ENCODE measurements around the gene RAB3IL1. TPM values are rescaled to one million over a fixed set of nuclear protein-coding genes. Genes with fewer than 3 reads are reported as not detected.
"Not testable (repeated sequence)": the region's sequence is repeated elsewhere in the genome, so short reads cannot be mapped to it uniquely, and the experiment has no call there.

Gene RAB3IL1
- total RNA-seq, result 10 to 100 TPM in 1 of 4 donors, 1 to 10 TPM in 2, under 1 TPM in 1; 0.15 to 10.3 (median 5.0) TPM

- H3K36me3 ChIP-seq, result no peaks in the 10 kb centered on the region
- intact Hi-C loops (cut with DNase I), result no loop called here
- H3K27ac ChIP-seq, result peak within 1 kb of the TSS; percentile 41 to 88 (median 72)
- 6 to 13% methylated on average over 9 to 18 of the region's 74 CpGs for WGBS, 2 donors
- H3K4me3 ChIP-seq, result peak within 1 kb of the TSS; percentile 37 to 83 (median 57)
- peak in 2 of 4 donors; percentile 38 to 51 for TF ChIP-seq POLR2A (IDR thresholded peaks at IDR 0.05)
- TF ChIP-seq CTCF (IDR thresholded peaks at IDR 0.05), result peak in 1 of 6 experiments; percentile 14
- no peak for DNase-seq
- no peaks in the 10 kb centered on the region for H3K9me3 ChIP-seq
- H3K27me3 ChIP-seq, result peaks cover 0 to 62% (median 0%) of the 10 kb centered on the region in 4 donors
- H3K4me1 ChIP-seq, result peaks cover 16 to 84% (median 25%) of the 10 kb centered on the region in 3 donors
Observed at GRCh38 chr11:61917334-61918109, at the start of gene RAB3IL1. RAB3IL1 (minus strand) TSS chr11:61917566; CDS start chr11:61917367, 199 bp downstream.

GRCh38 chr11:61966734-61967115 lies 49.4 kb upstream of the RAB3IL1 start:
- peaks cover 14 to 38% (median 24%) of the 10 kb centered on the region in 3 donors for H3K36me3 ChIP-seq
- WGBS, 2 donors, result 0% methylated on average over 4 to 13 of the region's 13 CpGs
- H3K4me3 ChIP-seq, result peak overlapping the region; percentile 63 to 94 (median 76)
- intact Hi-C loops (cut with DNase I), result no loop called here
- H3K27me3 ChIP-seq, result no peaks in the 10 kb centered on the region
- H3K9me3 ChIP-seq, result no peaks in the 10 kb centered on the region
- TF ChIP-seq CTCF (IDR thresholded peaks at IDR 0.05), result no peak
- no peak for TF ChIP-seq POLR2A (IDR thresholded peaks at IDR 0.05)
- H3K27ac ChIP-seq, result peak overlapping the region; percentile 94 to 99 (median 98)
- peaks cover 31 to 89% (median 67%) of the 10 kb centered on the region in 3 donors for H3K4me1 ChIP-seq
- no peak for DNase-seq

GRCh38 chr11:61964666-61965271 lies 47.4 kb upstream of the RAB3IL1 start:
- peak overlapping the region; percentile 63 to 94 (median 76) for H3K4me3 ChIP-seq
- 43 to 47% methylated on average over 9 of the region's 9 CpGs for WGBS, 2 donors
- H3K4me1 ChIP-seq, result peaks cover 18 to 81% (median 55%) of the 10 kb centered on the region in 3 donors
- H3K27me3 ChIP-seq; H3K9me3 ChIP-seq; DNase-seq; intact Hi-C loops (cut with DNase I): not testable (repeated sequence)
- H3K36me3 ChIP-seq, result peaks cover 14 to 38% (median 24%) of the 10 kb centered on the region in 3 donors
- H3K27ac ChIP-seq, result peak overlapping the region; percentile 26 to 99 (median 96)

GRCh38 chr11:61964058-61964665 lies 46.8 kb upstream of the RAB3IL1 start:
- Histone ChIP-seq H3K27ac (peak overlapping the region; percentile 4 to 99 (median 96)), H3K4me3 (peak overlapping the region in 3 of 4 donors; percentile 63 to 94 (median 78)), H3K4me1 (peaks cover 18 to 75% (median 49%) of the 10 kb centered on the region in 3 donors), H3K36me3 (peaks cover 14 to 38% (median 24%) of the 10 kb centered on the region in 3 donors), H3K27me3 (no peaks in the 10 kb centered on the region), H3K9me3 (no peaks in the 10 kb centered on the region)
- TF ChIP-seq POLR2A (IDR thresholded peaks at IDR 0.05) (no peak), CTCF (IDR thresholded peaks at IDR 0.05) (no peak)
- 53 to 55% methylated on average over 4 of the region's 4 CpGs for WGBS, 2 donors
- no peak for DNase-seq
- intact Hi-C loops (cut with DNase I), result no loop called here

- H3K4me1 ChIP-seq, result peaks cover 18 to 68% (median 42%) of the 10 kb centered on the region in 3 donors
- no peaks in the 10 kb centered on the region for H3K9me3 ChIP-seq
- peak overlapping the region; percentile 4 to 99 (median 96) for H3K27ac ChIP-seq
- TF ChIP-seq CTCF (IDR thresholded peaks at IDR 0.05), result no peak
- peak in 2 of 4 donors; percentile 2 to 31 for TF ChIP-seq POLR2A (IDR thresholded peaks at IDR 0.05)
- peaks cover 14 to 38% (median 24%) of the 10 kb centered on the region in 3 donors for H3K36me3 ChIP-seq
- no peak for DNase-seq
- intact Hi-C loops (cut with DNase I), result no loop called here
- no peaks in the 10 kb centered on the region for H3K27me3 ChIP-seq
- peak overlapping the region in 3 of 4 donors; percentile 63 to 94 (median 78) for H3K4me3 ChIP-seq
- 48 to 59% methylated on average over 10 of the region's 10 CpGs for WGBS, 2 donors
Observed at GRCh38 chr11:61963282-61964057, 46.1 kb upstream of the RAB3IL1 start.
